ENCODE data around the gene SPOUT1.

DNA sequence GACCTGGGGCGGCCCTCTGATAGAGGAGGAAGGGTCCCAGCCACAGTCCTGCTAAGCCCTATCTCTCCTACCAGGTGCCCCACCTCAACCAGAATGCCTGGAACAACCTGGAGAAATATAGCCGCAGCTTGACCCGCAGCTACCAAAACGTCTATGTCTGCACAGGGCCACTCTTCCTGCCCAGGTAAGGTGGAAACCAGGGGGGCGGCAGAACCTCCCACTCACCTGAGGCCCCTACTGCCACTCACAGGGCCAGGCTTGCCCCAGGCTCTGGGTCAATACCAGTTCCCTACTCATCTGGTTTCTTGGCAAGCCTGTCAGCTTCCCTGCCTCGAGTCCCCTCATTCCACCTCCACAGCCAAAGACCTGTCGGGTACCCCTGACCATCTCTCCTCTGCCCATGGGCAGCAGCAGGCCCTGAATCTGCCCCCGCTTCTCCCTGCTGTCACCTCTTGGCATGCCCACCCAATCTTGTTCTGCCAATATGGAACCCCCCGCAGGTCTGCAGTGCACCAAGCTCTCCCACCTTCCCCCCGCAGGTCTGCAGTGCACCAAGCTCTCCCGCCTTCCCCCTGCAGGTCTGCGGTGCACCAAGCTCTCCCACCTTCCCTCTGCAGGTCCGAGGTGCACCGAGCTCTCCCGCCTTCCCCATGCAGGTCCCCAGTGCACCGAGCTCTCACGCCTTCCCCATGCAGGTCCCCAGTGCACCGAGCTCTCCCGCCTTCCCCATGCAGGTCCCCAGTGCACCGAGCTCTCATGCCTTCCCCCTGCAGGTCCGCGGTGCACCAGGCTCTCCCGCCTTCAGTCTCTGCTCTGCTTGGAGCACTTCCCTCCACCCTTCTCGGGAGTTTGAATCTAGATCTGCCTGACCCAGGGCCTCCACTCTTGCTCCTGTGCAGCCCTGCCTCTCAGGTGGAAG, 8.7 kb downstream of the SPOUT1 start:
- TF ChIP-seq, protein P1, sequence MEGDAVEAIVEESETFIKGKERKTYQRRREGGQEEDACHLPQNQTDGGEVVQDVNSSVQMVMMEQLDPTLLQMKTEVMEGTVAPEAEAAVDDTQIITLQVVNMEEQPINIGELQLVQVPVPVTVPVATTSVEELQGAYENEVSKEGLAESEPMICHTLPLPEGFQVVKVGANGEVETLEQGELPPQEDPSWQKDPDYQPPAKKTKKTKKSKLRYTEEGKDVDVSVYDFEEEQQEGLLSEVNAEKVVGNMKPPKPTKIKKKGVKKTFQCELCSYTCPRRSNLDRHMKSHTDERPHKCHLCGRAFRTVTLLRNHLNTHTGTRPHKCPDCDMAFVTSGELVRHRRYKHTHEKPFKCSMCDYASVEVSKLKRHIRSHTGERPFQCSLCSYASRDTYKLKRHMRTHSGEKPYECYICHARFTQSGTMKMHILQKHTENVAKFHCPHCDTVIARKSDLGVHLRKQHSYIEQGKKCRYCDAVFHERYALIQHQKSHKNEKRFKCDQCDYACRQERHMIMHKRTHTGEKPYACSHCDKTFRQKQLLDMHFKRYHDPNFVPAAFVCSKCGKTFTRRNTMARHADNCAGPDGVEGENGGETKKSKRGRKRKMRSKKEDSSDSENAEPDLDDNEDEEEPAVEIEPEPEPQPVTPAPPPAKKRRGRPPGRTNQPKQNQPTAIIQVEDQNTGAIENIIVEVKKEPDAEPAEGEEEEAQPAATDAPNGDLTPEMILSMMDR (conservative IDR thresholded peaks at IDR 0.05) = no peak
- TF ChIP-seq EZH2 (IDR thresholded peaks at IDR 0.05; ENCODE audit: low read depth) = no peak
